Measurements from ENCODE around the gene CAPG.

CAPG gene

DNA sequence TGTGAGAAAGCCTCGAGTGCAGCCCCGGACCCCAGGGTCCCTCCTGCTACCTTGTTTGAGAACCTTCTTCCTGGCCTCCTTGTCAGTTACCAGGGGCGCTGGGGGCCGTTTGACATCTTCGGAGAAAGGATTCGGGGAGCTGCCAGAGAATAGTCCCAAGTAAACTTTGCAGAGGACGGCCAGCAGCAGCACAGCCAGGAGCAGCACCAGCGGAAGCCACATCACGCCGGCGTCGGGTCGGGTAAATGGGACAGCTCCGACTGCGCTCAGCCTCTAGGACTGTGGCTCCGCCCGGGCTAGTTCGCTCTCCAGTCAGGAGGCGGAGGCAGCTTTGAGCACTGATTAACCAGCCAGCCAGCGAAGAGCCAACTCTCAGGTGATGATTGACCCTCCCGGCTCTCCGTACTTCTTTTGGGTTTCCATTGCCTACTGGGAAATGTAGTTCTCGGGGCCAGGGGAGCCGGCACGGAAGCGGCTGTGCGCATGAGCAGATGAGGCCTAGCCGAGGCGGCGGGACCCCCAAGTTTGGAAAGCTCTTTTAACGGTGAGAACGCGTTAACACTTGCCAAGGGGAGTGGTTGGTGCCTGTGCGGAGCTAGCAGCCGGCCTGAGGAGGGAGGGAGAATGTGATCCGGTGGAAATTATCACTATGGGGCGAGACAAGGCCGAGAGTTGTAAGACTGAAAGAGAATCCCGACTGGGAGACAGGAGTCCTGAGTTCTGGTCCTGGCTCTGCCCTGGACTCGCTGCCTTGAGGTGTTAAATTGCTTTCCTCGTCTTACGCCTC is 55.7 kb downstream of the CAPG start, which contains the start of the genes ELMOD3 and RETSAT:
ELMOD3 (plus strand) TSS at position 484 of the 787 bp plus-strand sequence. CDS start 2,430 bp downstream, outside the sequence.
RETSAT (minus strand) TSS at position 243 of the 787 bp plus-strand sequence; CDS start at position 222, 21 bp downstream.
- POLR2A ChIA-PET = interaction anchor here (0.5 to 2.4 kb wide), 3 partner anchors 27 to 233 kb away, joined by 3 to 12 read pairs (median 4); partner anchors contain the start of genes SH2D6 and TGOLN2
- 0% methylated on average over 37 of the region's 42 CpGs for WGBS (ENCODE audit: insufficient coverage)
- CTCF ChIA-PET = interaction anchor here (0.8 to 1.8 kb wide), 3 partner anchors 9 to 34 kb away, joined by 3 to 4 read pairs (median 3); no protein-coding TSS in a partner anchor
- H3K27me3 ChIP-seq (replicated peaks in 2 of 5; ENCODE audit: control insufficient read depth in 4 of 5, insufficient read depth in 5 of 5, low read length in 4 of 5) = no peaks in the 10 kb centered on the region
- H3K36me3 ChIP-seq (ENCODE audit: control insufficient read depth in 4 of 4, insufficient read depth in 4 of 4, low read length in 3 of 4) = peaks cover 9 to 39% (median 24%) of the 10 kb centered on the region in 4 experiments
- peak within 1 kb of the TSS; percentile 91 to 96 for H3K27ac ChIP-seq (ENCODE audit: insufficient read depth in 1 of 2, low read depth in 1 of 2, low read length in 2 of 2, poor library complexity in 1 of 2, severe bottlenecking in 2 of 2)
- no peaks in the 10 kb centered on the region for H3K9me3 ChIP-seq (ENCODE audit: control extremely low read depth in 1 of 5, control insufficient read depth in 4 of 5, insufficient read depth in 2 of 5, low read depth in 1 of 5, low read length in 4 of 5)
- peak within 1 kb of the TSS; percentile 58 to 96 (median 81) for H3K4me3 ChIP-seq (ENCODE audit: control insufficient read depth in 1 of 7, extremely low read depth in 1 of 7, insufficient read depth in 4 of 7, low read depth in 2 of 7, low read length in 6 of 7)
- H3K4me1 ChIP-seq (ENCODE audit: control extremely low read depth in 1 of 4, control insufficient read depth in 4 of 4, insufficient read depth in 4 of 4, low read length in 3 of 4) = peaks cover 4 to 24% (median 22%) of the 10 kb centered on the region in 4 experiments
- DNase-seq = peak; percentile 99 to 100 (median 99)

GRCh38 chr2:85353876-85354285 is 56.3 kb downstream of the CAPG start:
- 67% methylated on average over 16 of the region's 16 CpGs for WGBS (ENCODE audit: insufficient coverage)
- peaks cover 4 to 24% (median 22%) of the 10 kb centered on the region in 4 experiments for H3K4me1 ChIP-seq (ENCODE audit: control extremely low read depth in 1 of 4, control insufficient read depth in 4 of 4, insufficient read depth in 4 of 4, low read length in 3 of 4)
- peak in 1 of 3 donors; percentile 13 for DNase-seq
- ChIA-PET CTCF (interaction anchor here (1.8 kb wide), 1 partner anchor 8 kb away, joined by 4 read pairs; no protein-coding TSS in a partner anchor), POLR2A (interaction anchor here (2.4 kb wide), 1 partner anchor 26 kb away, joined by 12 read pairs; the partner anchor contains the start of gene TGOLN2)
- H3K27me3 ChIP-seq (replicated peaks in 2 of 5; ENCODE audit: control insufficient read depth in 4 of 5, insufficient read depth in 5 of 5, low read length in 4 of 5) = no peaks in the 10 kb centered on the region
- peak overlapping the region; percentile 91 to 96 for H3K27ac ChIP-seq (ENCODE audit: insufficient read depth in 1 of 2, low read depth in 1 of 2, low read length in 2 of 2, poor library complexity in 1 of 2, severe bottlenecking in 2 of 2)
- peak overlapping the region; percentile 58 to 96 (median 81) for H3K4me3 ChIP-seq (ENCODE audit: control insufficient read depth in 1 of 7, extremely low read depth in 1 of 7, insufficient read depth in 4 of 7, low read depth in 2 of 7, low read length in 6 of 7)
- peaks cover 11 to 44% (median 28%) of the 10 kb centered on the region in 4 experiments for H3K36me3 ChIP-seq (ENCODE audit: control insufficient read depth in 4 of 4, insufficient read depth in 4 of 4, low read length in 3 of 4)
- H3K9me3 ChIP-seq (ENCODE audit: control extremely low read depth in 1 of 5, control insufficient read depth in 4 of 5, insufficient read depth in 2 of 5, low read depth in 1 of 5, low read length in 4 of 5) = no peaks in the 10 kb centered on the region

DNA sequence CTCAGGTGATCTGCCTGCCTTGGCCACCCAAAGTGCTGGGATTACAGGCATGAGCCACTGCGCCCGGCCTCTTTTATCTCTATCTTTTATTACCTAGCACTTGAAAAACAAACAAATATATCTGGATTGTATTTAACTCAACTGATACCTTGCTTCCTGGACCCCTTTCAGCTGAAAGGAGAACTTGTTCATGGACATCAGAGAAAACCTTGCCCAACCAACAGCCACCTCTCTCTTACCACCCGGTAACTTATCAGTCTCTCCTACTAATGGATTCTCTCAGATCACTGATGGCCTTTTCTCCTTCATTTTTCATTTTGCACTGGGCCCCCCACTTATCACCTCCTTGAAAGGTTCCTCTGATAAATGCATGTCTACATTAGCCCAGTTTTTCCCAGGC is 62.6 kb downstream of the CAPG start:
- WGBS (ENCODE audit: insufficient coverage) = 100% methylated on average over 2 of the region's 3 CpGs

More for the DNA sequence above, 62.6 kb downstream of the CAPG start:
- no peak for DNase-seq
- ChIA-PET POLR2A (no interaction called here), CTCF (interaction anchor here (1.3 kb wide), 1 partner anchor 203 kb away, joined by 4 read pairs; no protein-coding TSS in a partner anchor)
- Histone ChIP-seq H3K4me1 (ENCODE audit: control extremely low read depth in 1 of 4, control insufficient read depth in 4 of 4, insufficient read depth in 4 of 4, low read length in 3 of 4) (no peaks in the 10 kb centered on the region), H3K4me3 (ENCODE audit: control insufficient read depth in 1 of 7, extremely low read depth in 1 of 7, insufficient read depth in 4 of 7, low read depth in 2 of 7, low read length in 6 of 7) (no peak overlapping the region), H3K36me3 (ENCODE audit: control insufficient read depth in 4 of 4, insufficient read depth in 4 of 4, low read length in 3 of 4) (peaks cover 9 to 69% (median 41%) of the 10 kb centered on the region in 4 experiments), H3K27me3 (replicated peaks in 2 of 5; ENCODE audit: control insufficient read depth in 4 of 5, insufficient read depth in 5 of 5, low read length in 4 of 5) (no peaks in the 10 kb centered on the region), H3K9me3 (ENCODE audit: control extremely low read depth in 1 of 5, control insufficient read depth in 4 of 5, insufficient read depth in 2 of 5, low read depth in 1 of 5, low read length in 4 of 5) (no peaks in the 10 kb centered on the region), H3K27ac (ENCODE audit: insufficient read depth in 1 of 2, low read depth in 1 of 2, low read length in 2 of 2, poor library complexity in 1 of 2, severe bottlenecking in 2 of 2) (no peak overlapping the region)
